HL-60 (cell line): Measurements from ENCODE around the gene USO1.

Experiments
- DNase-seq, 2 experiments: peaks; one replicate each; pipeline ENCODE4 v3.0.0-alpha.2; 2010 to 2020; ENCODE audit warnings: low read depth in 1 of 2, low spot score in 1 of 2
- H3K27ac ChIP-seq: fragments of 250-450 bp; sonication (Bioruptor Pico); replicated peaks from 2 replicates; pipeline ENCODE4 v1.5.1; 2020; ENCODE audit warnings: mild to moderate bottlenecking, moderate library complexity
- H3K27me3 ChIP-seq: fragments of 250-450 bp; sonication (Bioruptor Pico); 2 replicates; pipeline ENCODE4 v1.5.1; 2021; ENCODE audit warnings: mild to moderate bottlenecking, moderate library complexity; ENCODE audit not compliant: insufficient read depth, poor library complexity, severe bottlenecking
- H3K4me3 ChIP-seq: replicated peaks from 2 replicates; pipeline ENCODE4 v1.5.1; 2011; ENCODE audit warnings: mild to moderate bottlenecking, control low read depth, low read length; ENCODE audit not compliant: insufficient read depth
- CTCF ChIP-seq: IDR thresholded peaks from one replicate; pipeline ENCODE4 v1.5.1; 2011; ENCODE audit warnings: low read length, control low read depth, inconsistent platforms; ENCODE audit not compliant: insufficient read depth
- GABPA ChIP-seq: IDR thresholded peaks from 2 replicates; pipeline ENCODE4 v1.6.1; 2012; ENCODE audit warnings: low read depth
- POLR2AphosphoS5 ChIP-seq: IDR thresholded peaks from 2 replicates; pipeline ENCODE4 v1.6.1; 2012; ENCODE audit warnings: low read depth
- REST ChIP-seq: IDR thresholded peaks from 2 replicates; pipeline ENCODE4 v1.6.1; 2012; ENCODE audit warnings: low read depth; ENCODE audit not compliant: insufficient replicate concordance
- SPI1 ChIP-seq: IDR thresholded peaks from 2 replicates; pipeline ENCODE4 v1.6.1; 2012; ENCODE audit warnings: low read depth, mild to moderate bottlenecking, borderline replicate concordance

Gene USO1

GRCh38 chr4:75781305-75781704 lies 56.9 kb downstream of the USO1 start:
- TF ChIP-seq REST (no peak), POLR2AphosphoS5 (no peak), SPI1 (no peak), GABPA (no peak)
- no peak for DNase-seq
- Histone ChIP-seq H3K27me3 (no peaks in the 10 kb centered on the region), H3K4me3 (no peak overlapping the region), H3K27ac (no peak overlapping the region)

GRCh38 chr4:75786526-75786925 lies 62.1 kb downstream of the USO1 start:
- TF ChIP-seq REST = no peak
- TF ChIP-seq SPI1 = no peak
- no peak for TF ChIP-seq POLR2AphosphoS5
- TF ChIP-seq GABPA = no peak
- no peak for TF ChIP-seq CTCF
- no peaks in the 10 kb centered on the region for H3K27me3 ChIP-seq
- no peak overlapping the region for H3K4me3 ChIP-seq
- DNase-seq = no peak
- no peak overlapping the region for H3K27ac ChIP-seq

GRCh38 chr4:75786938-75787337 lies 62.6 kb downstream of the USO1 start:
- no peak for DNase-seq
- no peak overlapping the region for H3K27ac ChIP-seq
- TF ChIP-seq REST (no peak), SPI1 (no peak), CTCF (no peak), POLR2AphosphoS5 (no peak), GABPA (no peak)

GRCh38 chr4:75790024-75790423 lies 65.6 kb downstream of the USO1 start:
- Histone ChIP-seq H3K27ac (no peak overlapping the region), H3K27me3 (no peaks in the 10 kb centered on the region), H3K4me3 (no peak overlapping the region)
- no peak for TF ChIP-seq GABPA
- DNase-seq = no peak

More at GRCh38 chr4:75786938-75787337, 62.6 kb downstream of the USO1 start:
- H3K4me3 ChIP-seq = no peak overlapping the region
- H3K27me3 ChIP-seq = no peaks in the 10 kb centered on the region
